Immature natural killer cell (primary cell): Measurements from ENCODE around the gene IDUA. TPM values are rescaled to one million over a fixed set of nuclear protein-coding genes. Genes with fewer than 3 reads are reported as not detected.
A peak's percentile ranks its signal among the peaks of the same experiment; 100 is the strongest.
"Not testable (repeated sequence)": the region's sequence is repeated elsewhere in the genome, so short reads cannot be mapped to it uniquely, and the experiment has no call there.

ENCODE experiments used
- DNase-seq, 3 donors: peaks; one replicate each; pipeline ENCODE4 v3.0.0; 2022; ENCODE audit warnings: mixed read lengths in 1 of 3
- H3K27ac Mint-ChIP-seq, 6 donors: one replicate each; pipeline ENCODE4 v1.8.0; 2020; ENCODE audit warnings: mixed read lengths in 6 of 6, mild to moderate bottlenecking in 5 of 6, inconsistent platforms in 4 of 6, moderate library complexity in 3 of 6
- H3K27me3 Mint-ChIP-seq, 3 donors: one replicate each; pipeline ENCODE4 v1.8.0; 2020 to 2021; ENCODE audit warnings: low read depth in 3 of 3, mild to moderate bottlenecking in 3 of 3, mixed read lengths in 3 of 3, moderate library complexity in 3 of 3, inconsistent platforms in 1 of 3
- H3K36me3 Mint-ChIP-seq, 3 donors: one replicate each; pipeline ENCODE4 v1.8.0; 2020; ENCODE audit warnings: mixed read lengths in 3 of 3, inconsistent platforms in 2 of 3, mild to moderate bottlenecking in 2 of 3
- H3K4me1 Mint-ChIP-seq, 2 donors: one replicate each; pipeline ENCODE4 v1.8.0; 2020; ENCODE audit warnings: inconsistent platforms in 2 of 2, mild to moderate bottlenecking in 2 of 2, mixed read lengths in 2 of 2, moderate library complexity in 1 of 2
- H3K4me3 Mint-ChIP-seq, 5 donors: one replicate each; pipeline ENCODE4 v1.8.0; 2020; ENCODE audit warnings: mild to moderate bottlenecking in 5 of 5, mixed read lengths in 5 of 5, inconsistent platforms in 3 of 5, moderate library complexity in 3 of 5
- H3K9me3 Mint-ChIP-seq, 6 donors: one replicate each; pipeline ENCODE4 v1.8.0; 2020; ENCODE audit warnings: mild to moderate bottlenecking in 6 of 6, mixed read lengths in 6 of 6, inconsistent platforms in 4 of 6, moderate library complexity in 3 of 6
- polyA plus RNA-seq, 3 donors: library from polyadenylated mRNA; unstranded; fragments of 300-500 nt; fragmentation: Illumina TruSeq; gene quantifications; one replicate each; pipeline ENCODE4 v1.2.3, GENCODE V29; 2021

The IDUA gene
- 10 to 100 TPM in 1 of 3 donors, 1 to 10 TPM in 2; 5.6 to 12.2 (median 6.3) TPM for polyA plus RNA-seq

- Mint-ChIP-seq H3K4me3 (peak within 1 kb of the TSS; percentile 88 to 96 (median 94)), H3K27ac (peak within 1 kb of the TSS; percentile 85 to 95 (median 89)), H3K9me3 (no peaks in the 10 kb centered on the region), H3K36me3 (no peaks in the 10 kb centered on the region), H3K27me3 (peaks cover 0 to 2% (median 2%) of the 10 kb centered on the region in 3 donors), H3K4me1 (peaks cover 22 to 29% of the 10 kb centered on the region in 2 donors)
- DNase-seq: peak; percentile 84 to 86 (median 85)
Measured at GRCh38 chr4:986879-987623, at the start of gene IDUA. Gene IDUA (plus strand): TSS chr4:987044. CDS start chr4:987085, 41 bp downstream.

DNA sequence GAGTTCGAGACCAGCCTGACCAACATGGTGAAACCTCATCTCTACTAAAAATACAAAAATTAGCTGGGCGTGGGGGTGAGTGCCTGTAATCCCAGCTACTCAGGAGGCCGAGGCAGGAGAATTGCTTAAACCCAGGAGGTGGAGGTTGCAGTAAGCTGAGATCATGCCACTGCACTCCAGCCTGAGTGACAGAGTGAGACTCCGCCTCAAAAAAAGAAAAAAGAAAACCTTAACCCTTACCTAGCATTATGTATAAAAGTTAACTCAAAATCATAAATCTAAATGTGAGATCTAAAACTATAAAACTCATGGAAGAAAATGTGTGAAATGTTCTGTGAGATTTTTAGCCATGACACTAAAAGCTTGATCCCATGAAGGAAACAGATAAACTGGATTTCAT is 47.3 kb upstream of the IDUA start:
- not testable (repeated sequence) for H3K4me1 Mint-ChIP-seq, DNase-seq, H3K4me3 Mint-ChIP-seq, H3K27ac Mint-ChIP-seq, H3K9me3 Mint-ChIP-seq, H3K27me3 Mint-ChIP-seq, H3K36me3 Mint-ChIP-seq

DNA sequence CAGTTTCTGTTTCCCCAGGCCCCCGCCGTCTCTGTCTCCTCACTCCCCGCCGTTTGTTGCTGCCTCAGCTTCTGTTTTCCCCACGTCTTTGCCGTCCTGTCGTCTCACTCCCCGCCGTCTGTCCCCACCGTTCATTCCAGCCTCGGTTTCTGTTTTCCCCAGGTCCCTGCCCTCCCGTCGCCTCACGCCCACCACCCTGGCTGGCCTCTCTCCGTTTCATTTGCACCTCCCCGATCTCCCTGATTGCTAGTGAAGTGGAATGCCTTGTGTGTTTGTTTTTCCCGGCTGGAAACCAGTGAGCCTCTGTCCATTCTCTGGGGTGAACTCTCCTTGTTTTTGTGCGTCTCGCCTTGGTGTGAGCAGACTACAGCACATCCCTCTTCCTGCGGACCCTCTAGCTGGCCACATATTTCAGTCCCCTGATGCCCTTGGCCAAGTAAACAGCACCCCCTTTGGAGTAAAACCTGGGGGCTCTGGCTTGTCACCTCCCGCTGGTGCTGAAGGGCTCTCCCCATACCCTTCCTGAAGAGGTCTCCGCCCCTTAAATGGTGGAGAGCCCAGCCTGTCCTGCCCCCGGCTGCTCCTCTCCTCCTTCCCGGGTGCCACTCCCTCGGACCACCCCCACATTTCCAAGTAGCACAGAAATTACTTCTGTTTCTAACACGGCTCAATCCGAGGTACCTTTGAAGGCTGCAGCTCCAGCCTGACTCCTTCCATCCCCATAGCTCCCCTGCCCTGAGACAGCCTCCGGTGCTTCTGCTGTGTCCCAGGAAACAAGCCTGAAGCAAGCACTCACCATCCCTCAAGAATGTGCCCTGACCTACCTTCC is 41.4 kb upstream of the IDUA start:
- no peak for DNase-seq
- H3K4me3 Mint-ChIP-seq: no peak overlapping the region
- H3K27ac Mint-ChIP-seq: no peak overlapping the region
- peaks cover 0 to 5% (median 2%) of the 10 kb centered on the region in 3 donors for H3K36me3 Mint-ChIP-seq
- H3K4me1 Mint-ChIP-seq: peaks cover 0 to 5% of the 10 kb centered on the region in 2 donors
- no peaks in the 10 kb centered on the region for H3K9me3 Mint-ChIP-seq
- peaks cover 0 to 5% (median 2%) of the 10 kb centered on the region in 3 donors for H3K27me3 Mint-ChIP-seq

DNA sequence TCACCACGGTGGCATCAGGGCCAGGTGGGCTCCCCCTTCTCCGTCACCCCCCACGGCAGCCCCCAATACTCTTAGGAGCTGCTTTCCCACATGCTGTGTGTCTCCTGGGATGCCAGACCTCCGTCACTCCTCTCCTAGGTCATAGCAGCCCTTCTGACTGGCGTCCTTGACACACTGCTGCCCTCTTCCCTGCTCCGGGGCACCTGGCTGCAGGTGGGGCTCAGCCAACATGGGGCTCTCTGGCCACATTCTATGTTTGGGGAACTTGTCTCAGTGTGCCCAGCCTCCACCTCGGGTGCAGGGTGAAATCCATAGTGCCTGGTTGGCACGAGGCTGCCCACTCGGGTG is 40.8 kb upstream of the IDUA start:
- no peak overlapping the region for H3K4me3 Mint-ChIP-seq
- no peak for DNase-seq
- peaks cover 0 to 5% (median 3%) of the 10 kb centered on the region in 3 donors for H3K27me3 Mint-ChIP-seq
- no peak overlapping the region for H3K27ac Mint-ChIP-seq
- H3K9me3 Mint-ChIP-seq: no peaks in the 10 kb centered on the region
- peaks cover 0 to 5% of the 10 kb centered on the region in 2 donors for H3K4me1 Mint-ChIP-seq
- peaks cover 0 to 5% (median 2%) of the 10 kb centered on the region in 3 donors for H3K36me3 Mint-ChIP-seq

GRCh38 chr4:946517-947471 is 40.0 kb upstream of the IDUA start:
- DNase-seq: no peak
- Mint-ChIP-seq H3K4me3 (no peak overlapping the region), H3K27ac (no peak overlapping the region), H3K9me3 (no peaks in the 10 kb centered on the region), H3K27me3 (peaks cover 0 to 5% (median 3%) of the 10 kb centered on the region in 3 donors), H3K4me1 (peaks cover 0 to 5% of the 10 kb centered on the region in 2 donors), H3K36me3 (peaks cover 0 to 5% (median 2%) of the 10 kb centered on the region in 3 donors)

GRCh38 chr4:947491-947971 is 39.3 kb upstream of the IDUA start:
- H3K4me1 Mint-ChIP-seq: peaks cover 0 to 5% of the 10 kb centered on the region in 2 donors
- no peak overlapping the region for H3K4me3 Mint-ChIP-seq
- peaks cover 3 to 5% (median 3%) of the 10 kb centered on the region in 3 donors for H3K27me3 Mint-ChIP-seq
- no peaks in the 10 kb centered on the region for H3K9me3 Mint-ChIP-seq
- H3K36me3 Mint-ChIP-seq: peaks cover 0 to 5% (median 2%) of the 10 kb centered on the region in 3 donors
- DNase-seq: no peak
- no peak overlapping the region for H3K27ac Mint-ChIP-seq

DNA sequence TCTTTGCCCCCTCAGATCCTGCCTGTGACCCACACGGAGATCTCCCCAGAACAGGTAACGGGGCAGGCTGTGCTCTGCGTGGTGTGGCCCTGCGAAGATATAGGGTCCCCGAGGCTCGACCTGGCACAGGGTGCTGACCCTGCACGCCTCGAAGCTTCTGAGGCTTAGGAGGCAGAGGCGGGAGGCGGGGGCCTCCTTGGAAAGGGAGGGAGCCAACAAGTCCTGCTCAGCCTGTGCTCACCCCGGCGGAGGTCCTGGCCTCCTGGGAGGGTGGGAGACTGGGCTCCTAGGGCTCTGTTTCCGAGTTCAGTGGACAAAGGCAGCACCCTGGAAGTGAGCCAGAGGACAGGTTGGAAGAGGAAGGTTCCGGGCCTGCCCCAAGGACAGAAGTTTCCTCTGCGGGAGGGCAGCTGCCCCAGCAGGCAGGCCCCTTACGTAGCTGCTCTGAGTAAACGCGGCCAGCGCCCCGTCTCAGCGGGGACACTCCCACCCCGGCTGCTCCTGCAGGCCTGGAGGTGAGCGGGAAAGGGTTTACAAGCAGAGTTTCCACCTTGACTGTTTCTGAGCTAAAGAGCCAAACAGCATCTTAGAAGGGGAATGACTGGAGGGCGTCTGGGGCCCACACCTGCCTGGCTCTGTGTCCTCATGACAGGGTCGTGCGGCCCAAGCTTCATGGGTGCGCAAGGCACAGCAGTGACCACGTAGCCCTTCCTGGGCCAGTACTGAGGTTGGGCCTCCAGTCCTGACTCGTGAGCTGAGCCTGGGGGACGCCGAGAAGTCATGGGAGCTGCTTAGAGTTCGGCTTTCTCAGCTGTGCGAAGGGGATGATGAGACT is 38.5 kb upstream of the IDUA start:
- H3K9me3 Mint-ChIP-seq: no peaks in the 10 kb centered on the region
- H3K36me3 Mint-ChIP-seq: peaks cover 0 to 5% (median 0%) of the 10 kb centered on the region in 3 donors
- no peak overlapping the region for H3K4me3 Mint-ChIP-seq
- DNase-seq: no peak
- H3K4me1 Mint-ChIP-seq: peaks cover 0 to 5% of the 10 kb centered on the region in 2 donors
- H3K27ac Mint-ChIP-seq: no peak overlapping the region
- peaks cover 3 to 5% (median 4%) of the 10 kb centered on the region in 3 donors for H3K27me3 Mint-ChIP-seq

DNA sequence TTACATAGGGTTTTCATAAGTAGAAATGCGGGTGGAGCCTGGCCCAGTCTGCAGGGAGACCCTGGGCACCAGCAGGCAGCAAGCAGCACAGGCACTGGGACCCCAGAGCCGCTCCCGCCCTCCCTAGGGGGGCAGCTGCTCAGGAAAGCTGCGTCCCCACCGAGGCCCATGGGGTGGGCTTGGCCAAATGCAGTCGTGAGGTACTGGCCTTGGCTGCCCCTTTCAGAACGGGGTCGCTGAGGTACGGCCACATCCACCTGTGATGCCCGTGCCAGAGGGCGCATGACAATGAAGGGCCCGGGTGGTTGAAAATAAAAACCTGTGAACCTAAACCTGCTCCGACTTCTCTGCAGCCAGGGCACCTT is 37.9 kb upstream of the IDUA start:
- no peak for DNase-seq
- no peak overlapping the region for H3K4me3 Mint-ChIP-seq

DNA sequence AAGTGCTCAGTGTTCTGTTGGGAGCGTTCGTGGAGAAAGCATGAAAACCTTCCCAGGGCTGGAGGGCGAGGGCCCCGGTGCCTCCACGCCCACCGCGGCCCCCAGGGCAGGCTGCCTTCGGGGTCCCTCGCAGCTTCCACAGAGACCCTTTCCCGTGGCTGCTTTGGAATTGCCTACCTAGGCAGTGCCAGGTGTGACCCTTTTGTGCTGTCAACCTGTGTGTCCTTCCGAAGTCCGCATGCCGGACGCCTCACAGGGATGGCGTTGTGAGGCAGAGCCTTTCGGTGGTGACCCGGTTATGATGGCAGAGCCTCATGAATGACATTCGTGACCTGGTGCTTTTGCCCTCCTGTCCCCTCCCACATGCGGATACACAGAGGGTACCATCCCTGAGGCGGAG is 37.2 kb upstream of the IDUA start:
- H3K27me3 Mint-ChIP-seq: peaks cover 3 to 5% (median 4%) of the 10 kb centered on the region in 3 donors
- H3K4me1 Mint-ChIP-seq: peaks cover 0 to 5% of the 10 kb centered on the region in 2 donors
- no peak overlapping the region for H3K4me3 Mint-ChIP-seq
- H3K36me3 Mint-ChIP-seq: peaks cover 0 to 9% (median under 1%) of the 10 kb centered on the region in 3 donors
- no peaks in the 10 kb centered on the region for H3K9me3 Mint-ChIP-seq
- DNase-seq: no peak
- peak overlapping the region in 1 of 6 donors; percentile 48 for H3K27ac Mint-ChIP-seq

More for the DNA sequence above, 37.9 kb upstream of the IDUA start:
- Mint-ChIP-seq H3K36me3 (peaks cover 0 to 5% (median 0%) of the 10 kb centered on the region in 3 donors), H3K27ac (peak overlapping the region in 1 of 6 donors; percentile 24), H3K27me3 (peaks cover 3 to 5% (median 4%) of the 10 kb centered on the region in 3 donors), H3K9me3 (no peaks in the 10 kb centered on the region), H3K4me1 (peaks cover 0 to 5% of the 10 kb centered on the region in 2 donors)

- H3K4me1 Mint-ChIP-seq: peaks cover 0 to 3% of the 10 kb centered on the region in 2 donors
- peaks cover 3 to 5% (median 4%) of the 10 kb centered on the region in 3 donors for H3K27me3 Mint-ChIP-seq
- H3K4me3 Mint-ChIP-seq: no peak overlapping the region
- DNase-seq: no peak
- peaks cover 0 to 8% (median 3%) of the 10 kb centered on the region in 3 donors for H3K36me3 Mint-ChIP-seq
- peak overlapping the region in 1 of 6 donors; percentile 48 for H3K27ac Mint-ChIP-seq
- H3K9me3 Mint-ChIP-seq: no peaks in the 10 kb centered on the region
Measured at GRCh38 chr4:950136-951020, 36.5 kb upstream of the IDUA start.

- Mint-ChIP-seq H3K27me3 (peaks cover 2 to 4% (median 3%) of the 10 kb centered on the region in 3 donors), H3K4me1 (no peaks in the 10 kb centered on the region), H3K9me3 (no peaks in the 10 kb centered on the region), H3K4me3 (no peak overlapping the region), H3K27ac (no peak overlapping the region), H3K36me3 (peaks cover 0 to 7% (median 3%) of the 10 kb centered on the region in 3 donors)
- no peak for DNase-seq
Measured at GRCh38 chr4:951186-951585, 35.7 kb upstream of the IDUA start.
